GM18511 (cell line): Measurements from ENCODE around the gene BANK1.
A peak's percentile ranks its signal among the peaks of the same experiment; 100 is the strongest.

Source experiments
- ATAC-seq: cut with Tn5 transposase; IDR thresholded peaks from one replicate; pipeline ENCODE4 v1.9.1; 2021; ENCODE audit warnings: mild to moderate bottlenecking, moderate library complexity; ENCODE audit not compliant: unreplicated experiment

The BANK1 gene

GRCh38 chr4:101954975-101955678, 164.6 kb downstream of the BANK1 start:
- ATAC-seq = no peak

GRCh38 chr4:101956068-101956825, 165.7 kb downstream of the BANK1 start:
- no peak for ATAC-seq

DNA sequence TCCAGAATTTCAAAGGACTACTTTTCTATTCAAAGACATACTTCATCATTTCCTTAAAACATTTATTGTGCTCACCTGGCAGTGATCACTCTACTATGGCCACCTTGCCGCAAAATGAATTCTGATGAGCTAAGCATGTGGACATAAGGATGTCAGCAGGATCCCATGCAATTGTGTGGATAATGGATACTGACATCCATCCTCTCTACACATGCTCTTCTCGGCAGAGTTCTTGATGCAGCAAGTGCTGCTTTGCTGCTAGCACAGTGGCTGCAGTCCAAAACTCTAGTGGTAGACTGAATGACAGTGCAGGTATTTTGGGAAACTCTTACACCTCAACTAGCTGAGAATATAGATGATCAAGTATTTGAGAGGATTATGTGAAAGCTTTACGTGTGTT, 168.0 kb downstream of the BANK1 start:
- no peak for ATAC-seq

GRCh38 chr4:101960431-101960830, 169.9 kb downstream of the BANK1 start:
- ATAC-seq = no peak

- no peak for ATAC-seq
Measured at GRCh38 chr4:101961144-101961543, 170.6 kb downstream of the BANK1 start.

DNA sequence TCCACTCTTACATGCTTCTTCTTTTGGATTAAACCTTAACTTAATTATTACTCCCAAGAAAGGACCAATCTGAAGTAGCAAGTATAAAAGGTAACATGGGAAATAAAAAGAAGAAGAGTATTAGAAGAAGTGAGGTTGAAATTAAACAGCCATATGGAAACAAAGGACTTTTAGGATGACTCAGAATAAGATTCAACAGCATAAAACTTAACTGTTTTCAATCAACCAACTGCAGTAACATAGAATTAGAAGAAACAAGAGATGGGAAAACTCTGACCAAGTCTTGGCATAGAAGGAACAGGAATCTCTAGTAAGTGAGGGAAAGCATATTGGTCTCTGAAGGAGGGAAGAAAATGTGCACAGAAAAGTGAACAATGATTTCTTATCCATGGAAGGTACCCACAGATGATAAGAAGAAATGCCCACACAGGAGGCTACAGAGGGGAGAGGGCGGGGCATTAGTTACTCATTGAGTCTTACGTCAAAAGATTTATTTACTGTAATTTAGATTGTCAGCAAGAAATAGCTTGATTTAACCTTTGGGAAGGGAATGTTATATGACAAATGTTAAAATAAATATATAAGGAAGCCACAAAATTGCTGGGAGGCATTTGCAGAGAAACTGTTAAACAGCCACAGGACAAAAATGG, 177.3 kb downstream of the BANK1 start:
- no peak for ATAC-seq

DNA sequence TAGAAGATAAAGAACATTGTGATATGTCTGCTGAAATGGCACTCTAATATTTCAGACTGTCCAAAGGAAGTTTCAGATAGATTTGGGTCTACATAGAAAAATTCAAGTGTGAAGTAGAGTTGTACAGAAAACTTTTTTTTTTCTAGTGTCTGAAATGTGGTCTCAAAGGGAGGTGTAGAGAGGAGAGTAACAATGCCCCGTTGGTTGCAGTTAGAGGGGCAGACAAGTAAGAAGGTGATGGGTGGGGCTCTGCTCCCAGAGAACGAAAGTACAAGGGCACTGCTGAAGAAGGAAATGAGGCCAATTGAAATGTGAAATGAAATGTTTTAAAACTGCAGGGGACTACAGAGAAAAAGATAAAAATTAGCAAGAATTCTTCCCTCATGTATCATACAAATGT, 177.8 kb downstream of the BANK1 start:
- ATAC-seq = no peak

DNA sequence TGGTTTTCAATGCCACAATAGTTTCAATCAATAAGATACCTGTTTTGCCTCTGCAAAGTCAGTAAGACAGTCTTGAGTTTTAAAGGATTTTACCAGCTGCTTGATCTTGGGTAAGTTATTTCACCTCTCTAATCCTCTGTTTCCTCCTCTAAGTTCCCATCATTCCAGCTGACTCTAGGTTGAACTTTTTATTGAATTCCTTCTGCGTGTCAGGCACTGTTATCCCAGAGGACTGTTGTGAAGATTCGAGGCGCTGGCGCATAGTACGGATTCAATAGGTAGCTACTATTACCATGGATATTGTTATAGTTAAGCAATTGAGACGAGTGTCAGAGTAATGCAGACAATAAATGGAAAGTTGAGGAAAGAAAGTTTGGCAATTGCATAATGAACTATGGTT, 179.4 kb downstream of the BANK1 start:
- no peak for ATAC-seq

DNA sequence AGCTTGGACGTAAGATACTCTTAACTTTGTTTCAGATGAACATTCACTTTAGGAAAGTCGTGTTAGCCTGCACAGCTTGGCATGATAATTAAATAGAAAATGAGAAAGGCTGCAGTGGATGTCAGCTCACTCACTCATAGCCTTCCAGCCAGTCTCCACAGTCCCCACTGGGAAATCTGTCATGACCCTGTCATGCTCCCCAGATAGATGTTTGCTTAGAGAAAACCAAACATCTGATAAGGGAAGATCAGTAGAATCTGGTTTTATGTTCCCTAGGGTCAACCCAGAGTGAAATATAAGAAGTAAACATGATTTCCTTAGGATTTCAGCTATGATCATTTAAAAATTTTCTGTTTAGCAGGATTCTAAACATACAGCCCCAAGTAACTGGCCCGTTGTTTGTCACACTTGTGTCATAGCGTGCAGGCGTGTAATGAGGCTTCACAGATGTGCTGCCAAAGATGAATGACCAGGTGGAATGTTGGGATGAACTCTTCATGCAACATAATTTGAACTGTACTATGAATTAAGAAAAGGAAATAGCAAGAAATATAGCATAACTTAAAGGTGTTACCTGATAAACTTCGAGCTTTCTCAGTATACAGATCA, 180.1 kb downstream of the BANK1 start:
- no peak for ATAC-seq

DNA sequence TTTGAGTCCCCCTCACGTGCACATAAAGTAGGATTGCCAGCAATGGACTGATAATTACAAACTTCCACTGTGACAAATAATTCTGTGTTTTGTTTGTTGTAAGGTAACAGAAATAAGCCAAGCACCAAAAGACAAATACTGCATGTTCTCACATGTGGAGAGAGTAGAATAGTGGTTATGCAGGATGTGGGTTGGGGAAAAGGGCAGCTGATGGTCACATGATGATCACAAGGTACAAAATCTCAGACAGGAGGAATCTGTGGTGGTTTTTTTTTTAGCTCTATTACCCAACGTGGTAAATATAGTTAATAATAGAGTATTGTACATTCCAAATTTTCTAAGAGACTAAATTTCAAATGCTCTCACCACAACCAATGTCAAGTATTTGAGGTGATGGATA, 182.3 kb downstream of the BANK1 start:
- no peak for ATAC-seq

GRCh38 chr4:101973361-101973760, 182.8 kb downstream of the BANK1 start:
- no peak for ATAC-seq

- ATAC-seq = no peak
Measured at GRCh38 chr4:101977076-101977475, 186.5 kb downstream of the BANK1 start.

- ATAC-seq = no peak
Measured at GRCh38 chr4:101981756-101982155, 191.2 kb downstream of the BANK1 start.

DNA sequence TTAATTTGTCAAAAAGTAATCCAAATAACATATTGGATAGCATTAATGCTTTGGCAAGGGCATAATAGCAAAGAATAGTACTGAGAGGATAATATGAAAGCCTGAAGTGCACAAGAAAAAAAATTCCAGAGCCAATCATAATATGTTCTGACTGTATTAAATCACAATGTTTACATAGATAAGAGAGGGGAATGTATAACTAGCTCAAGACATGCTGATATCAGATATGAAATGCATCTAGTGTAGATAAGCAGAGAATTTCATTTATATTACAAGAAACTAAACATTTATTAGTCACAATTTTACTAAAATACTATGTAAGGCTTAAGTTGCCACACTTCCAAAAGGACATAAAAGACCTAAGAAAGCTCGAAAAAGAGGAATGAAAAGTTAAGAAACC, 193.3 kb downstream of the BANK1 start:
- ATAC-seq = no peak

DNA sequence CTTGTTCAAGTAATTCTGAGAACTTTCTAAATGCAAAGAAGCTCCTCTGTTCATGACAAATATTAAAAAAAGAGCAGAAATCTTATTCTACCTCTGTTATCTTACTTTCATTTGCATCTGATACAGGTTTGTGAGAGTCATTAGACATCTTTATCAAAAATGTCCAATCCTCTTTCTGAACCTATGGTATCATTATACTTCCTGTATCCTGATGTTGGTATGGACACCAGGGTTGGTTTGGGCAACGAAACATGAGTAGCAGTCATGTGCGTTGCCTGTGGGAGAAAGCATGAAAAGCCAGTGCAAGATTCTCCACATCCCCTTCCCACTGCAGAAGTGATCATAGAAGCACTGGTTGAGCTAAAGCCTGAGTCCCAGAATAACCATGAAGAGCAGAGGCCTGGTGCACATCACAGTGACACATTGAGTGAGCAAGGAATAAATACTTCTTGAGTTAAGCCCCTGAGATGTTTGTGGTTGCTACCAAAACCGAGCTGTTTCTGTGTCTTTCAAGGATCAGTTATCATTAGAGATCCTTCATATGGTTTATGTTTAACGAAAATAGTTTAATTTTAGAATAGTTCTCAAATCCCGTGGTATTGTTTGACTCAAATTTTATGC, 197.2 kb downstream of the BANK1 start:
- ATAC-seq = peak; percentile 98

DNA sequence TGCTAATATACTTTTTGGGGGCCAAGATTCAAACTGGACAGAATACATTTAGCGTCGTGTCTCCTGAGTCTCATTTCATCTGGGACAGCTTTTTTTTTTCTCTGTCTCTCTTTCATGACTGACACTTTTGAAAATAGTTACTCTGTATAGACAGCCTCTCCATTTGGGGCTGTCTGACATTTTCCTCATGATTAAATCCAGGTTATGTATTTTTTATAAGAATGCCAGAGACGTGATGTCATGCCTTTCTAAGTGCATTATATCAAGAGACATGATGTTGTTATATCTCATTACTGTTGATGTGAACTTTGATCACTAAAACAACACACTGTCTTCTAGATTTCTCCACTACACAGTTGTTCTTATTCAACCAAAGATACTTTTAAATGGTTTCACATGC, 199.0 kb downstream of the BANK1 start:
- ATAC-seq = no peak

DNA sequence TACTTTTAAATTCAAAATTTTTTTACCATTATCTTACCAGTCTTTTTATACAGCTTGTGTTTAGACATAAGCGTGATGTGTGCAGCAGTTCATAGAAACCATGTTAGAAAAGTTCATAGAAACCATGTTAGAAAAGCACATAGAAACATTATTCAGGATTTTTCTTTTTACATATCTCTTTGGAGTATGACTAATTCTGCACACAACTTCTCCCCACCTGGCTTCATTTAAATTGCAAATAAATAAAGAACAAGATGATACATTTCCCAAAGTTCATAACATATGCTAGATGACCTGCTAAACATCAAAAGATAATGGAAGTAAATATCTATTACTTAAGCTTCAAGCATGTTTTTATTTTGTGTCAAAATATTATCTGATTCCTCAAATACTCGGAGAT, 201.9 kb downstream of the BANK1 start:
- no peak for ATAC-seq

DNA sequence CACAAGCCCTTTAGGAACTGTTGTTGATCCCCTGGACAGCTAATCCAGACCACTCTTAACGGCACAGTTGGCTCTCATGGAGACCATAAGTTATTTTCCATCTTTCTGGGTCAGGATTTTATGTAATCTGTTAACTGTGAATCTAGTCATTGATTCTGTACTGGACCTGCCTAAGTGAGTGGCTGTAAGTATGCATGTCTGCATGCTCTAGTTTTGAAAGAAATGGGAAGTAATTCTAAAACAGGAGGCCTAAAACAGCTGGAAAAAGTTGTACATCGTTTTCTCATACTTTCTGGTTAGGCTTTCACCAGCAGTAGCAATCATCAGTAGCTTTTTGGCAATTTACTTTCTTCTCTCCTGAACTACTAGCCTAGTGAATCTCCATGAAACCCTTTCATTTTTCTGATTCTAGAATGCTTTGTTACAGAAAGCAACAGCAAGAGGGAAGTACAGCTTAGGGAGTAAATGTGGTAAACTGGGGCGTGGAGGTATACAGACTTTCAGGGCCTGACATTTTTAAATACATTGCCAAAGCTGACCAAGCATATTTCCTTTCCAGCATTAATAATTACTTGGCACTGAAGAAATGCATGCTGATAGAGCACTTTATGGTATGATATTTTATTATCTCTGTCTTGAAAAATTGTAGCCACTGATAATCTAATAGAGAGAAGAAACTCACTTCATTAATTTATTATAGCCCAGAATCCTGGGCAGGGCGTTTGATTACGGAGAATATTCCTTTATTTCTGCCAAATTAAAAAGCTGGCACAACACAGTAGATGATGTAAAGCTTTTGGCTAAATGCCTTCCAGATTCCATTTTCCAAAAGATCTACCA, 202.7 kb downstream of the BANK1 start:
- ATAC-seq = peak; percentile 70

DNA sequence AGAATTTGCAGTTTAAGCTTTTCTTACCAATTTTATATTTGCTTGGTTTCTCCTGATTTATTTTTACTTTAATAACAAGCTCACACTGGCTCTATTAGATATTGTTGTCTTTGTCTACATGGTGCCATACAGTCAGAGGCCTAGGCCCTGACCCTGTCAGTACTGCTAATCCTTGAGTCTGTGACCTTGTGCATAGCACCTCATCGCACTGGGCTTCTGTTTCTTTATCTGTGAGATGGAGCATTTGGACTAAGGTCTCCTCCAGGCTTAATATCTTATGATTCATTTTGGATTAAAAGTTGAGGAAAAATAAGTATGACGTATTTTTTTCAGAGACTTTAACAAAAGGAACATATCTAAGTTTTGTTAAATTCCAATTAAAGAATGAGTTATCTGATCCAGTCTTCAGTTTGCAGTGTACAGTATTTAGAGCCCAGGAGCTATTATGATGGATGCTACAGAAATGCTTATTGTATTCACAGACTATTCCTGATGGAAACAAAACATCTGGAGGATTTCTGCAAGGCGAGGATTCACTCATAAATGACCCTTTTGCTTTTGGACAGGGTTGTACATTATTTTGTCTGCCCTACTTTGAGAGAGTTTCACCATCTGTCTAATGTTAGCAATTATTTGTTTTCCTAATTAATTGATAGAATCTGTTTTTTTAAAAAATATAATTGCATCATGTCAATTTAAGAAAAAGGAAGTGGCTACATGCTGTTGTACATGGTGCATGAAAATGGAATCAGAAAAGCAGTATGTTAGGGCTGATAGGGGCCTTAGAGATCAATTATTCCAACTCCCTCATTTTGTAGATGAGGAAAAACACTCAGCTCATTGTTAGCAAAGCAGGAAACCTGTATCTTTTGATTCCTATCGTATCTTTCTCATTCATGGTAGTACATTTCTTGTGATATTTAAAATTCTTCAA, 203.6 kb downstream of the BANK1 start:
- ATAC-seq = no peak
